ENCODE measurements around the gene HOXB4. TPM values are rescaled to one million over a fixed set of nuclear protein-coding genes. Genes with fewer than 3 reads are reported as not detected.

The HOXB4 gene
- 1 to 10 TPM in 1 of 4 donors, under 1 TPM in 3; 0.67 to 1.2 (median 0.80) TPM for total RNA-seq

DNA sequence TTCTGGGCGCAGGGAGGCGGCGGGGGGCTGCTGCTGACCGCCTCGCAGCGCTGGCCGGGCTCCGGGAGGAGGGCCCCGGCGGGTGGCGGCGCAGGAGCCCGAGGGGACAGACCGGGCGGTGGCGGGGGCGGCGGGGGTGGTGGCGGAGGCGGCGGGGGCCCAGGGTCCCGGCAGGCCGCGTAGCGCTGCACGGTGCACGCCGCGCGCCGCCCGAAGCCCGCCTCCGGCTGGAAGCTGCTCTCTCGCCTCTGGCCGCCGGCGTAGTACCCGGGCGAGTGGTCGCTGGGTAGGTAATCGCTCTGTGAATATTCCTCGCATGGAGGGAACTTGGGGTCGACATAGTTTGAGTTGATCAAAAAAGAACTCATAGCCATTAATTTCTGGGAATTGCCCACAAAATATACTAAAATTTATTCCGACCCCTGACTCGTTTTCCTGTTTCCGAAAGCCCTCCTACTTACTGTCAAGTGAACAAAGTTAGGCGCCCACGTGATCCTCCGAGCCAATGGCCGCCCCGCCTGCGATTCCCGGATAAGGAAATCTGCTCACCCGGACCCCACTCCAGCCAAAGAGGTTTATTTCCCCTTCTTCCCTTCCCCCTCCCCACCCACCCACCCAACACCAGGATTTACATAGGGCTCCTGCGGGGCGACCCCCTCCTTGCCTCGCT lies at the start of gene HOXB4:
Gene HOXB4 (minus strand): TSS at position 405 of the 670 bp plus-strand sequence. CDS start 31 bp downstream, at position 374.
- H3K9me3 ChIP-seq = no peaks in the 10 kb centered on the region
- peak within 1 kb of the TSS in 2 of 3 donors; percentile 21 to 33 for H3K27ac ChIP-seq
- peak within 1 kb of the TSS in 1 of 3 donors; percentile 24 for H3K4me3 ChIP-seq (replicated peaks in 1 of 3)
- TF ChIP-seq POLR2A (IDR thresholded peaks at IDR 0.05) = no peak
- TF ChIP-seq, protein P1, sequence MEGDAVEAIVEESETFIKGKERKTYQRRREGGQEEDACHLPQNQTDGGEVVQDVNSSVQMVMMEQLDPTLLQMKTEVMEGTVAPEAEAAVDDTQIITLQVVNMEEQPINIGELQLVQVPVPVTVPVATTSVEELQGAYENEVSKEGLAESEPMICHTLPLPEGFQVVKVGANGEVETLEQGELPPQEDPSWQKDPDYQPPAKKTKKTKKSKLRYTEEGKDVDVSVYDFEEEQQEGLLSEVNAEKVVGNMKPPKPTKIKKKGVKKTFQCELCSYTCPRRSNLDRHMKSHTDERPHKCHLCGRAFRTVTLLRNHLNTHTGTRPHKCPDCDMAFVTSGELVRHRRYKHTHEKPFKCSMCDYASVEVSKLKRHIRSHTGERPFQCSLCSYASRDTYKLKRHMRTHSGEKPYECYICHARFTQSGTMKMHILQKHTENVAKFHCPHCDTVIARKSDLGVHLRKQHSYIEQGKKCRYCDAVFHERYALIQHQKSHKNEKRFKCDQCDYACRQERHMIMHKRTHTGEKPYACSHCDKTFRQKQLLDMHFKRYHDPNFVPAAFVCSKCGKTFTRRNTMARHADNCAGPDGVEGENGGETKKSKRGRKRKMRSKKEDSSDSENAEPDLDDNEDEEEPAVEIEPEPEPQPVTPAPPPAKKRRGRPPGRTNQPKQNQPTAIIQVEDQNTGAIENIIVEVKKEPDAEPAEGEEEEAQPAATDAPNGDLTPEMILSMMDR (IDR thresholded peaks at IDR 0.05) = no peak
- peaks cover 77% of the 10 kb centered on the region for H3K27me3 ChIP-seq
- peaks cover 0 to 20% of the 10 kb centered on the region in 2 donors for H3K4me1 ChIP-seq
- intact Hi-C loops (cut with DNase I) = no loop called here
- no peaks in the 10 kb centered on the region for H3K36me3 ChIP-seq
- 2% methylated on average over 30 to 33 of the region's 58 CpGs for WGBS, 2 donors
- peak; percentile 41 to 45 for DNase-seq

DNA sequence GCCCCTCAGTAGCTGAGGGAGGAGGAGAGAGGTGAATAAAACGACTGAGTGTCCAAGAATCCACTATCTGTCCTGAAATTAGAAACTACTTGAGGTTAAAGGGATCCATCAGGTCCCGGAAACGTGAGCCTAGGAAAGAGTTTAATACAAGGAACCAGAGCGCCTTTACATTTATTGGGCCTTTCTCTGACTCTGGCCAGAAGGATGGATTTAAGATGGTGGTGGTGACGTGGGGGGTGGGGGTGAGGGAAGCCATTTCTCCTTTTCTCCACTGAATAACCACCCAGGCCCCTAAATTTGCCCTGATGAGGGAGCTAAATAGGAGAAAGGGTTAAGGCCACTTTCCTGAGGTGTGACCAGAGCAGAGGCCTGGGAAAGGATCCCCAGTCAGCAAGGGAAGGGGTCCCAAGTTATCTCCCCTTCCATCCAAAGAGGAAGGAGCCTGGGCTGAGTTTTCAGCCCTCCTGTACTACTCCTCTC lies 49.0 kb upstream of the HOXB4 start:
- DNase-seq = no peak
- TF ChIP-seq, protein P1 (IDR thresholded peaks at IDR 0.05) = no peak
- TF ChIP-seq POLR2A (IDR thresholded peaks at IDR 0.05) = no peak
- no peak overlapping the region for H3K4me3 ChIP-seq (replicated peaks in 1 of 3)
- no peaks in the 10 kb centered on the region for H3K36me3 ChIP-seq
- peaks cover 10 to 20% of the 10 kb centered on the region in 2 donors for H3K4me1 ChIP-seq
- H3K27ac ChIP-seq = no peak overlapping the region
- 11 to 21% methylated on average over 5 of the region's 5 CpGs for WGBS, 2 donors
- H3K9me3 ChIP-seq = no peaks in the 10 kb centered on the region
- H3K27me3 ChIP-seq = peaks cover 71% of the 10 kb centered on the region
- intact Hi-C loops (cut with DNase I) = no loop called here

DNA sequence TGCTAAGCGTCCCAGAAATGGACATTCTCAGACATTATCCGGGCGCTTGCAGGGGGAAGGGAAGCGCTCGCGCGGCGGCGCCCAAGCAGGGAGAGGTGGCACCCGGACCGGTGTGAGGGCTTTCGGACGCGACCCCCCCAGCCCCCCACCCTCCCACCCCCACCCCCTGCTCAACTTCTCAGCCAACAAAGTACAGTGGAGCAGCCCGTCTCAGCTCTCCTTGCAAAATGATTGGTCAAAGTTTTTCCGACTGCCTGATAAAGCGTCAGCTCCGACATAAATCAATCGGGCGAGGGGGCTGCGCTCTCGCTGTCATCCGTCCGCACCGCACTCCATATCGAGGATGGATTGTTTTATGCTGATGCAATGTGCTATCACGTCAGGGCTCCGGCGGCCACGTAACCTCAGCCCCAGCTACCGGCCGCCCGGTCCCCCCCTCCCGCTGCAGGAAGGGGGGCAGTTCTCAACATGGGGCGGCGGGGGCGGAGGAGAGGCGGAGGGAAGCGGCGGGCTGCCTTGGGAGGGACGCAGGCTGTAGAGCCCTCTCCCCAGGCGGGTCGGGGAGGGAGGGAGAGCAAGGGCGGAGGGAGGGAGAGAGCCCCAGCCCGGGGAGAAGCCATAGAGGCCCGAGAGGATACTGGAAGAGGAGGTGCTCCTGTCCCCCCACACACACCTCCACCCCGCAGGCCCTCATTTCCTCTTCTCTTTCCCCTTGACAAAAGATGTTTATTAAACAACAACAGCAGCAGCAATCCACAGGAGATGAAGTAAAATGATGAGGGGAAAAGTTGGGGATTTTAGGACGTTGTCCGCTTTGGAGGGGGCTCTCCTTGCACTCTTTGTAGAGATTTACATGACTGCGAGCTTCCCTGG lies 48.3 kb upstream of the HOXB4 start, which contains the start of gene HOXB9:
Gene HOXB9 (minus strand): TSS at position 114 of the 873 bp plus-strand sequence. CDS start 89 bp downstream, at position 25.
- Histone ChIP-seq H3K4me3 (replicated peaks in 1 of 3) (peak within 1 kb of the TSS in 1 of 3 donors; percentile 10), H3K4me1 (peaks cover 10 to 20% of the 10 kb centered on the region in 2 donors), H3K27me3 (peaks cover 74% of the 10 kb centered on the region), H3K36me3 (no peaks in the 10 kb centered on the region), H3K9me3 (no peaks in the 10 kb centered on the region), H3K27ac (no peak within 1 kb of the TSS)
- no peak for TF ChIP-seq POLR2A (IDR thresholded peaks at IDR 0.05)
- TF ChIP-seq, protein P1 (IDR thresholded peaks at IDR 0.05) = no peak
- no peak for DNase-seq
- intact Hi-C loops (cut with DNase I) = no loop called here
- 2 to 3% methylated on average over 10 to 27 of the region's 50 CpGs for WGBS, 2 donors

DNA sequence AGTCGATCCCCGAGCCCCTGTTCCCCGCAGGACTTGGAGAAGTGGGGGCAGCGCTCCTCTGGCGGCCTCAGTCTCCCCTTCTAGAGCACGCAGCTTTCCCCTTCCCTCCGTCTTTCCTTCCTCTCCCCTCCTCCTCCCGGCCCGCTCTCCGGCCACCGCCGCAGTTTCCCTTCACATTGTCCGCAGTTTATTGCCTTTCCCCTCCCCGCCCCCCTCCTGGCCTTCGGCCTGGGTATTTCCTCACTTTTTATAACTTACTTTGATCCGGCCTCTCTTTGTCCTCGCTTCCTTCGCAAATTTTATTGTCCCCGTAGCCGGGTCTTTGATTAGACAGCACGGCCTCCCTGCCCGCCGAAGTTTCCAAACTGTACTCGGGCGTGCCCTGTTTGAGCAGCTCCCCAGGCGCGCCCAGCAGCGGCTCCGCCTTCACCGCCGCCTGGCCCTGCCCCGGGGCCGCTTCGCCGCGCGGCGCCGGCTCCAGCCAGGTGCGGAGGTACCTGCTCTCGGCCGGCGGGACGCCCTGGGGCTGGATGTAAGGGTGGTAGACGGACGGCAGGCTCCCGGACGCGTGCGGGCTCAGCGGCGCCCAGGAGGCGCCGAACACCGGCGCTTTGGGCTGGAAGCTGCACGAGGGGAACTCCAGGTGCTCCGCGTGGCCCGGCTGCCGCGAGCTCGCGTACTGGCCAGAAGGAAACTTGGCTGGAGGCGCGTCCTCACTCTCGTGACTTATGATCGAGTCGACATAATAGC lies 47.5 kb upstream of the HOXB4 start:
- Histone ChIP-seq H3K27ac (no peak overlapping the region), H3K36me3 (no peaks in the 10 kb centered on the region), H3K4me3 (replicated peaks in 1 of 3) (peak overlapping the region in 1 of 3 donors; percentile 10), H3K27me3 (peaks cover 78% of the 10 kb centered on the region), H3K4me1 (peaks cover 10 to 20% of the 10 kb centered on the region in 2 donors), H3K9me3 (no peaks in the 10 kb centered on the region)
- DNase-seq = peak; percentile 23 to 26
- intact Hi-C loops (cut with DNase I) = no loop called here
- TF ChIP-seq, protein P1 (IDR thresholded peaks at IDR 0.05) = no peak
- no peak for TF ChIP-seq POLR2A (IDR thresholded peaks at IDR 0.05)
- 0 to 1% methylated on average over 27 to 28 of the region's 69 CpGs for WGBS, 2 donors
